GM10847 (cell line): ENCODE results near the gene CAMK1G.

Experiments used
- POLR2A ChIP-seq: IDR thresholded peaks from 2 replicates; pipeline ENCODE4 v1.6.1; 2011; ENCODE audit not compliant: insufficient read length; ENCODE audit errors: extremely low read depth

Gene CAMK1G

DNA sequence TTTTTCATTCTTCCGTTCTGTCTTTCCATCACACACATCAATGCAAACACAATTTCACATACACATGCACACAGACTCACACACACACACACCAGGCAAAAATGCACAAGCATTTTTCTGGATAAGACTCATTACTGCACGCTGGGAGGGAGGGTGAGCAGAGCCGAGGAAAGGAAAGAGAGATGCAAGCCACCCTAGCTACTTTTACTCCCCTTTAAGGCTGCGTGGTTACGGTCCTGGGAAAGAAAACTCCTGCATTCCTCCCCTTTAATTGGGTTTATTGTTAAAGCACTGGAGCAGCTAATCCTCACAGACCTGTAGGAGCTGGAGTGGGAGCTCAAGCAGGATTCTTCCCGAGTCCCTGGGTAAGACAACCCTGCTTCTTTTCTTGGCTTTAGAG, at the start of gene CAMK1G:
Gene CAMK1G, plus strand, starts transcription at position 307 of the 400 bp plus-strand sequence. CDS start 11,270 bp downstream, outside the sequence.
- TF ChIP-seq POLR2A, result no peak

DNA sequence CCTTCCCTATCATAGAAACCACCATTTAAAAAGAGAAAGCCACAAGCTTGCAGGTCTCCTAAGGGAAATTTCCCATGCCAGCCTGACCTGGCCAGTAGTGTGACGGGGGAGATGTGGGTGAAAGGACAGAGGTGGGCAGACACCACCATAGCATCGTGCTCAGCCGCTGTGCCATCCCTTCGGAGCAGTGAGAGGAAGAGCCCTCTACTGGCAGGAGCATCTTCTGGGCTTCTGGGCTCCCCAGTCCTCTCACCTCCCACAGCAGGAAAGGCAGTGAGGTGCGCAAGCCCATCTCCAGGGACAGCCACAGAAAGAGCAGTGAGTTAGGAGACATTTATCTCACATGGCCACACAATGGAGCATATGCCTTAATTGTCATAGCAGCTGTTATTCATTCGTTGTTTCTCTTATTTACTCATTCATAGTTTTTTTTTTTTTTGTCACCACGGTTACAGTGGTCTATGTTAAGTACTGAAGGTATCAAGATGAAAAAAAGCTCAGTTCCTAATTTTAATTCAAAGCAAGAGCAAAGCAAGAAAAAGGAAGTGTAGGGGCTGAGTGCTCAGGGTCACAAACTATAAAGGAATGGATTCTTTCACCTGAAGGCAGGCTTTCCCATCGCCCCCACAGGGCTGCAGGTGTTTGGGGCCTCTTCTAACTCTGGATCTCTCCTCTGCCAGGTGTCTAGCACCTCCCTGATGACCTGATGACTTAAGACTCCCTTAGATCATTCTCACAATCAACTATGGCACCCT, 48.8 kb upstream of the CAMK1G start:
- no peak for TF ChIP-seq POLR2A

DNA sequence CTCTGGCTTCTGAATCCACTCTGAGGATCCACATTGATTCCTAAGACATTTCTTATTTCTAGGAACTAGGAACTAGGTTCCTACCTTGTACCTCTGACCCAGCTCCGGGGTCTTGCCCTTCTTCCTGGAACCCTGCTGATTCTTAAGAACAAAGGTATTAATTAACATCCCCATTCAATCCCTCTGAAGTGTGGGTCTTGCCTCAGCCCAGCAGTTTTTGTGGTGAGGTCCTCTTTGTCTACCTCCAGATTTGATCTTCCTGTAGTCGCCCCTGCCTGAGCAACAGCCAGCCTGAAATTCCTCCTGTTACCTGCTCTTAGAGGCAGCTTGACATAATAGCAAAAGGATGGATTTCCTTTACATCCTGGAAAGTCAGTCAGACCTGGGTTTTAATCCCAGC, 46.7 kb upstream of the CAMK1G start:
- no peak for TF ChIP-seq POLR2A

DNA sequence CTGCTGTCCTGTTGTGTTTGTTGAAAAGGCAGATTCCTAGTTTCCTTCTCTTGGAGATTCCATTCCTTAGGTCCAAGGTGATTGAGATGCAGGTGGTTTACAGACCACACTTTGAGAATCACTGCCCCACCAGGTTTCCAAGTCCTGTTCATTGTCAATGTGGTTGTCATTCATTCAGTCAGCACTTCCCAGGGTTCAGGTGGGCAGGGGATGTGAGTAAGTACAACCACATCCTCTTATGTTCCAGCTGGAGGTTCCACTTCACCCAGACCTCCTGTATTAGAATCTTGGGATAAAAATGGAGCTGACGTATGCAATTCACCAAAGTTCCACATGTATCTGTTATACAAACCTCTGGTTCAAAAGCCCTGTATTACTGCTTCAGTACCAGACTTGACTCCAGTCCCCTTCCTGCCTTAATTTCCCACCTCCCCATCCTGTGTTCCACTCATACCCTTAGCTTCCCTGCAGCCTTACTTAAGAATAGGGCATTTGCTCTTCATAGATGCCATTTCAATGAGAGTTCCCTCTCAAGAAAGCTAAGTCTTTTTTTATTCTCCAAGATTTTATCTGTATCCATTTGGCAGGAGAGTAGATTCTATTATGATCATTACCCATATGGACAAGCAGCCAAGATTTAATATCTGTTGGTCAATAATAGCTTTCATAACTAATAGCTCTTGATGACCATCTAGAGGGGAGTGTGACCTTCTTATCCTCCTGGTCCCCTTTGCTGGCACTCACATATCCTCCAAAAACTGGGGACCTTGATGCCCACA, 46.0 kb upstream of the CAMK1G start:
- TF ChIP-seq POLR2A, result no peak

DNA sequence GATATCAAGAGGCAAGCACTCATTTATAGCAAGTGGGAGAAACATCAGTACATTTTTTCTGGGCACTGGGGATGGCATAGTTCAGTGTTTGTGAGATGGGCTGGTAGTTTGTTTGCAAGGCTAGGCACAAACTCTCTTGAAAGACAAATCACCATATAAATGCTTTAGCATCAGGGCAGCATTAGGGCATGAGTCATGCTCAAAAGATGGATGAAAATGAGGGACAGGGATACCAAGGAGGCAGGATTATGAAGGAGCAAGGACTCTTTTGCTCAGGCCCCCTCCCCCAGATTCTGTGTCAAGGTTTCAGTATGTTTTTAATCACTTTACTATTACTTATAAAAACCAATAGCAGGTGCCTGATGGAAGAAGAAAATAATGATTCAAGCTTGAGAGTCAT, 43.9 kb upstream of the CAMK1G start:
- no peak for TF ChIP-seq POLR2A

DNA sequence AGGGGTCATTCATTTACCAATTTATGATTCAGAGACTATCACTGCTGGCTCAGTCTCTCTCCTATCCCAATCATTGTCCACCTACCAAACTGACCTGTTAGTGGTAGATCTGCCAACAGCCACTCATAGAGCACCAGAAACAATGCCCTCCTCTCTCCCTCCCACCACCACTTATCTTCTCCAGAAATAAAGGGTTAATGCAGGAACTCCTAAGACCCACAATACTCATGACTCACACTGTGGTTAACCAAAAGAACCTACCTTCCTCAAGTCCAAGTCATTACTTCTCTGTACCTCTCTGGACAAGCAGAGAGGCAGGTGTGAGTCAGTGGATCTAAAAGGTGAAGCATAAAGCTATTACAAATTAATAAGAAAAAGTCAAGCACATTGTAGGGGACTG, 40.9 kb upstream of the CAMK1G start:
- TF ChIP-seq POLR2A, result no peak

DNA sequence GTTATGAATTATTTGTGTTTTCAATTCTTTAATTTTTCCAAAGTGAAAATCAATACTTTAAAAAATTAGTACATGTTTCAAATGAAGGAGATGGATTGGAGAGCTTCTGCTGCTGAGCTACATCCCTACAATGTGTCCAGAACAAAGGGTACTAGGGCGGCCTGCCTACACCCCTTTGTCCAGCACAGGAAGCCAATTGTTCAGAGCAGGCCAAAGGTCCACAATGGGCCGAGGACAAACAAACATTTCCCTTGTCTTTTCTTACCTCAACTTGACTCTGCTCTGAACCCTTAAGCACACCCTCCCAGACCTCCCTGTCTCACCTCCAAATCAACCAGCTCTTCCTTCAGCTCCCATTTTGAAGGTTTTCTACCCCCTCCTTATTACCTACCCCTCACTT, 39.4 kb upstream of the CAMK1G start:
- TF ChIP-seq POLR2A, result no peak

DNA sequence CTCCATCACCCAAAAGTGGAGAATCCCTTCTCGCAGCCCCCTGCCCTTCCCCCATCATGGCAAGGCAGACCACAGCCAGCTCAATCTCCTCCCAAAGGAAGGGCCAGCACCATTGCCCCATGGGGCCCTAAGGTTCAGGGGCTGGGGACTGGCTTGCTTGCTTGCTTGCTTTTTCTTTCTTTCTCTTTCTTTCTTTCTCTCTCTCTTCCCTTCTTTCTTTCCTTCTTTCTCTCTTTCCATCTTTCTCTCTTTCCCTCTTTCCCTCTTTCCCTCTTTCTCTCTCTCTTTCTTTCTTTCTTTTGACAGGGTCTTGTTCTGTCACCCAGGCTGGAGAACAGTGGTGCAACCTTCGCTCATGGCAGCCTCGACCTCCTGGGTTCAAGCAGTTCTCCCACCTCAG, 38.1 kb upstream of the CAMK1G start:
- no peak for TF ChIP-seq POLR2A

DNA sequence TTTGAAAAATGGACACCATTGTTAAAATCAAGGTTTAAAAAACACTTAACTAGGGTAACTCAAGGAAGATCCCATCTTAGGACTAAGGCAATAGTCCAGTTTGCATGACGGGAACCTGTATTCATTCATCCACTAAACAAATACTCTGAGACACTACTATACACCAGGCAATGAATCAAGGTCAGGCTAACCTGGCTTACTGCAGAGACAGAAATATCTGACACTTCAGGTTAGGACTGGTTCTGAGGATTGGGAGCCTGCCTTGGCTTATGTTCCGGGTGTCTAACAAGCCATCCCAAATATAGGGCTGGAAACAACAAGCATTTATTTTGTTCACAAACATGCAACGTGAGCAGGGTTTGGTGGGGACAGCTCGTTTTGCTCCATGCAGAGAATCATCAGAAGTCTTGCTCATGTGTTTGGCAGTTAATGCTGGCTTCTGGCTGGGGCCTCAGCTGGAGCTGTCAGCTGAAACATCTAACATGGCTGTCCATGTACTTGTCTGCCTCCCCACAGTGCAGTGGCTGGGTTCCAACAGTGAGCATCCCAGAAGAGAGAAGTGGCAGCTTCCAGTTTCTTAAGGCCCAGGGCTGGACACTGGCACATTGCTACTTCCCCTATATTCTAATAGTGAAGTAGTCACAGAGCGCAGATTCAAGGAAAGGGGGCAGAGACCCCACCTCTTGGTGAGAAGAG, 37.0 kb upstream of the CAMK1G start:
- no peak for TF ChIP-seq POLR2A

DNA sequence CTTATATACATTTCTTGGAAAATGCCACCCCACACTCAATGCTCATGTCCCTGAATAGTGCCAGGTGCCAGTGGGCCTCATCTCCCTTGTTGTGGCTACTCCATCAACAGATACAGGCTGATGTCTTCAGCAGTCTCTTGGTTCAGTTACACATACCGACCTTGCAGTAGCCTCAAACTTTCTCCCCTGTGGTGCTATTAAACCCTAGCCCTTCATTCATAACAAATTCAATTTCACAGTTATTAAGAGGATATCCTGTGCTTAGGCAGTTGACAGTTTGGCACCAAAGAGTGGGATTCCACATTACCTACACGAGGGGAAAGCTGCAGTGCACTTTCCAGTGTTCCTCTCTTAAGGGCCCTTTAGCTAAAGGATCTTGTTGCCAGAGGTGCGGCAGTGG, 35.9 kb upstream of the CAMK1G start:
- TF ChIP-seq POLR2A, result no peak

DNA sequence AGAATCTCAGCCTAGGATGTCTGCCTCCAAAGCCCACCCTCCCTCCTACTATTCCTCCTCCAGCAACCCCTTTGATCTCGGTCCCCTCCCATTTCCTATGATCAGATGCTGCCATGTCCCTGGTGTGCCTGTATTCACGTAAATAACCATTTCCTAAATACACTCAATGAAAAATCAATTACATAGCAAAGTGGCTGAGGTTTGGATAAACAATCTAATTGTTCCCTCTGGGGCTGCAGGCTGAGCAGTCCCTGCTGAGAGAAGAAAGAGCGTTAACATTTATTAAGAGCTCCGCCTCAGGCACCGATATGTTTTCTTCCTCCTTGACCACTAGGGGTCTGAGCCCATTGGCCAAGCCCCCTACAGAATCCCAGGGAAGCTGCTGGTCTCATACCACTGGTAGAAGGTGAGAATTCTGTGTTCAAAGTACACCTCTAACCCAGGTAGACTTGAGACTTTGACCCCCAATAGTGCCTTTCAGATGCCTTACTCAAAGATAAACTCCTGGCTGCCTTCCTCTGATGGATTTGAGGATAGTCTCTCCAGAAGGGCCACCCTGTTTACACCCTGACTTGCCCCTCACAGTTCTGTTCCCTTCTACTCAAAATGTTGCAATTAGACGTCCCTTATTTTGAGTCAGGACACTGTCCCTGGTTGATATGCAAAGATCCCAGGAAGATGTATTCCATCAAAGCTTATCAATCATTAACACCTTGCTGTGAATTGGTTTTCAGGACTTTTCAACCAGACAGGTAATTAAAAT, 33.9 kb upstream of the CAMK1G start:
- no peak for TF ChIP-seq POLR2A

DNA sequence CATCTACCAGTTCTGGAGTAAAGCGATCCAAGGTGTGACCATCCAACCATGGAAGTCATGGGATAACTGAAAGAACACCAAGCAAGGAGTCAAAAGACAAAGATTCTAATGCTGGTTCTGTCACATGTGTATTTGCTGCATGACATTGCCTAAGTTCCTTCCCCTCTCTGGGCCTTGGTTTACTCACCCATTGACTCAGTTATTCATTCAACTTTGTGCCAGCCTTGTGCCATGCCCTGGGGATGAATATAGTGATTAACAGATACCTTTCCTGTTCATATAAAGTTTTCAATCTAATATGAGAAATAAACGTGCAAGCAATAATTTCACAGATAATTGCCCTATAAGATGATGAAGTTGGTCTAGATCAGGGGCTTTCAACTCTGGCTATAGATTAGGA, 33.0 kb upstream of the CAMK1G start:
- no peak for TF ChIP-seq POLR2A

DNA sequence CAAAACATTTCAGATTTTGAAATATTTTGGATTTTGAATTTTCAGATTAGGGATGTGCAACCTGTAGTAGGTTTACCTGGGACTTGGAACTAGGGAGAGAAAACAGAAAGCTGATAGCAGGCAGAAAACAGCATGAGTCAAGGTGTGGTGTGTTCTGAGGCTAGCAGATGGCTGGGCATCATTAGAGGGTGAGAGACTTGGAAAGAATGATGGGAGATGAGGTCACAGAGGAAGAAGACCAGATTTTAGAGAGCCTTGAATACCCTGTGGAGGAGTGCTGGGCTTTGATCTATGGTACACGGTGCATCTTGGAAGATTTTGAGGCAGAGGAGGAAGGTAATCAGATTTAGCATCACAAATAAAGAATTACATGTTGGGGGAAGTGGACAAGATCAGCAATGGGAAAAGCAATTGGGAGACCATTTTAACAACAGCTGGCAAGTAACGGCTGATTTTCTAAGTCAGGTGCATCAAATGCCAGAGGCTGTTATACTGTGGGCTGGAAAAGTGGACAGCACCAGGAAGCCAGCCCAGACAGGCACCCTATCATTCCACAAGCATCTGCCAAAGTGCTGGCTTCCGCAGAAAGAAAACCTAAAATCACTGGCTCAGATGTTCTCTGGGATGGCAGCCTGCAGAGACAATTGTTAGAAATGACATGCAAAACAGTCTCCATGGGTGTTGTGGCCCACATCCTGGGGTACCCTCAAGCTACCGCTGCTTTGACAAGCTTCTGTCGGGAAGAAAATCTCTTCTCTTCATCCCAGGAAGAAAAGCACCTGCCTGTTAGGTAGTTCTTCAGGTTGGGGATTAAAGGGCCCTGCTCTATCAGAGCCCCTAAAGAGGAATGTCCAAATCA, 30.9 kb upstream of the CAMK1G start:
- TF ChIP-seq POLR2A, result no peak
